Esophagus muscularis mucosa (tissue), 4 donors: ENCODE measurements around the gene ARF4. TPM values are rescaled to one million over a fixed set of nuclear protein-coding genes. Genes with fewer than 3 reads are reported as not detected.

Experiments
- DNase-seq: peaks from one replicate; pipeline ENCODE4 v3.0.0-alpha.2; 2017; ENCODE audit errors: extremely low spot score
- H3K27ac ChIP-seq, 4 donors: fragments of 200-600 bp; sonication (generic); replicated peaks in 1 of 4; 1 replicate in 3 of 4; 2 replicates in 1 of 4; pipeline ENCODE4 v1.5.1; 2016 to 2019; ENCODE audit warnings: mild to moderate bottlenecking in 1 of 4
- H3K27me3 ChIP-seq, 4 donors: fragments of 200-600 bp; sonication (generic); one replicate each; pipeline versions ENCODE4 v1.5.1 to v1.6.0; 2016 to 2019
- H3K36me3 ChIP-seq, 4 donors: fragments of 200-600 bp; sonication (generic); one replicate each; pipeline ENCODE4 v1.5.1; 2016 to 2019
- H3K4me1 ChIP-seq, 4 donors: fragments of 200-600 bp; sonication (generic); one replicate each; pipeline ENCODE4 v1.5.1; 2016 to 2019
- H3K4me3 ChIP-seq, 4 donors: fragments of 200-600 bp; sonication (generic); 1 replicate in 2 of 4; 2 replicates in 2 of 4; pipeline ENCODE4 v1.5.1; 2016 to 2019; ENCODE audit warnings: mild to moderate bottlenecking in 4 of 4, moderate library complexity in 1 of 4
- H3K9me3 ChIP-seq, 4 donors: fragments of 200-600 bp; sonication (generic); 1 replicate in 3 of 4; 2 replicates in 1 of 4; pipeline ENCODE4 v1.5.1; 2016 to 2019
- EP300 ChIP-seq: sonication (generic); formaldehyde crosslinking; IDR thresholded peaks from one replicate; pipeline ENCODE4 v1.6.1; 2017; ENCODE audit warnings: antibody characterized with exemption
- POLR2A ChIP-seq: fragments of 450-650 bp; IDR thresholded peaks from one replicate; pipeline ENCODE4 v1.6.1; 2017; ENCODE audit warnings: antibody characterized with exemption, moderate library complexity, mild to moderate bottlenecking, low read depth
- POLR2AphosphoS5 ChIP-seq, 2 donors: sonication (generic); formaldehyde crosslinking; IDR thresholded peaks; one replicate each; pipeline ENCODE4 v1.6.1; 2017; ENCODE audit warnings: antibody characterized with exemption in 2 of 2
- WGBS: methylation state at CpG from one replicate; pipeline ENCODE4 v1.1.5; 2018; 5-methylcytosine and 5-hydroxymethylcytosine counted together
- intact Hi-C: fragments of 100-400 bp; cut with DNase I; formaldehyde crosslinking; loops from one replicate; pipeline ENCODE4 v1.15.1; 2023
- total RNA-seq, 4 donors: library from RNA; depleted of rRNA; stranded (reverse); fragments of >200 nt; gene quantifications; one replicate each; pipeline versions ENCODE4 v1.1.0 to v1.2.1, GENCODE V29; 2016
- TF ChIP-seq, protein P1 (sequence below), 3 experiments: fragments of 200-600 bp in 2 of 3; fragments of 450-650 bp in 1 of 3; sonication (generic) in 2 of 3; IDR thresholded peaks; one replicate each; pipeline ENCODE4 v1.5.1; 2017 to 2019; ENCODE audit warnings: antibody characterized with exemption in 3 of 3, mild to moderate bottlenecking in 2 of 3, moderate library complexity in 1 of 3

The ARF4 gene
- total RNA-seq, 4 donors from 2014 or later = 75.1 to 104 (median 84.1) TPM

DNA sequence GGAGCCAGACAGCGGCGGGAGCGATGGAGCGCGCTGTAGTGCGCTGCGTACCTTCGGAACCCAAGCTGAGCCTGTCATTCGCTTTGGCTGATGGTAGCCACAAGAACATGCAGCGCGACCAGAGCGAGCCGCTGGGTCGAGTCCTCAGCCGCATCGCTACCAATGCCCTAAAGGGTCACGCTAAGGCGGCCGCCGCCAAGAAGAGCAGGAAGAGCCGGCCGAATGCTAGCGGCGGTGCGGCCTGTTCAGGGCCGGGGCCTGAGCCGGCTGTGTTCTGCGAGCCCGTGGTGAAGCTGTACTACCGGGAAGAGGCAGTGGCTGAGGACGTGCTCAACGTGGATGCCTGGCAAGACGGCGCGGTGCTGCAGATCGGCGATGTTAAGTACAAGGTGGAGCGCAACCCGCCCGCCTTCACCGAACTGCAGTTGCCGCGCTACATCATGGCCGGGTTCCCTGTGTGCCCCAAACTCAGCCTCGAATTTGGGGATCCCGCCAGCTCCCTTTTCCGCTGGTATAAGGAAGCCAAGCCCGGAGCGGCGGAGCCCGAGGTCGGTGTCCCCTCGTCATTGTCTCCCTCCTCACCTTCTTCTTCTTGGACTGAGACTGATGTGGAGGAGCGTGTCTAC is 40.6 kb downstream of the ARF4 start:
- Histone ChIP-seq H3K36me3 (peaks cover 0 to 26% (median 18%) of the 10 kb centered on the region in 4 donors), H3K4me1 (peaks cover 28 to 51% (median 43%) of the 10 kb centered on the region in 4 donors), H3K9me3 (no peaks in the 10 kb centered on the region), H3K27me3 (no peaks in the 10 kb centered on the region), H3K4me3 (peak overlapping the region; percentile 81 to 95 (median 87)), H3K27ac (peak overlapping the region; percentile 89 to 95 (median 94))
- no peak for DNase-seq
- 0% methylated on average over 23 of the region's 54 CpGs for WGBS
- intact Hi-C loops = no loop called here
- TF ChIP-seq POLR2AphosphoS5 (IDR thresholded peaks at IDR 0.05) = no peak
- TF ChIP-seq, protein P1, sequence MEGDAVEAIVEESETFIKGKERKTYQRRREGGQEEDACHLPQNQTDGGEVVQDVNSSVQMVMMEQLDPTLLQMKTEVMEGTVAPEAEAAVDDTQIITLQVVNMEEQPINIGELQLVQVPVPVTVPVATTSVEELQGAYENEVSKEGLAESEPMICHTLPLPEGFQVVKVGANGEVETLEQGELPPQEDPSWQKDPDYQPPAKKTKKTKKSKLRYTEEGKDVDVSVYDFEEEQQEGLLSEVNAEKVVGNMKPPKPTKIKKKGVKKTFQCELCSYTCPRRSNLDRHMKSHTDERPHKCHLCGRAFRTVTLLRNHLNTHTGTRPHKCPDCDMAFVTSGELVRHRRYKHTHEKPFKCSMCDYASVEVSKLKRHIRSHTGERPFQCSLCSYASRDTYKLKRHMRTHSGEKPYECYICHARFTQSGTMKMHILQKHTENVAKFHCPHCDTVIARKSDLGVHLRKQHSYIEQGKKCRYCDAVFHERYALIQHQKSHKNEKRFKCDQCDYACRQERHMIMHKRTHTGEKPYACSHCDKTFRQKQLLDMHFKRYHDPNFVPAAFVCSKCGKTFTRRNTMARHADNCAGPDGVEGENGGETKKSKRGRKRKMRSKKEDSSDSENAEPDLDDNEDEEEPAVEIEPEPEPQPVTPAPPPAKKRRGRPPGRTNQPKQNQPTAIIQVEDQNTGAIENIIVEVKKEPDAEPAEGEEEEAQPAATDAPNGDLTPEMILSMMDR (IDR thresholded peaks at IDR 0.05) = no peak
- no peak for TF ChIP-seq POLR2A
- no peak for TF ChIP-seq EP300

DNA sequence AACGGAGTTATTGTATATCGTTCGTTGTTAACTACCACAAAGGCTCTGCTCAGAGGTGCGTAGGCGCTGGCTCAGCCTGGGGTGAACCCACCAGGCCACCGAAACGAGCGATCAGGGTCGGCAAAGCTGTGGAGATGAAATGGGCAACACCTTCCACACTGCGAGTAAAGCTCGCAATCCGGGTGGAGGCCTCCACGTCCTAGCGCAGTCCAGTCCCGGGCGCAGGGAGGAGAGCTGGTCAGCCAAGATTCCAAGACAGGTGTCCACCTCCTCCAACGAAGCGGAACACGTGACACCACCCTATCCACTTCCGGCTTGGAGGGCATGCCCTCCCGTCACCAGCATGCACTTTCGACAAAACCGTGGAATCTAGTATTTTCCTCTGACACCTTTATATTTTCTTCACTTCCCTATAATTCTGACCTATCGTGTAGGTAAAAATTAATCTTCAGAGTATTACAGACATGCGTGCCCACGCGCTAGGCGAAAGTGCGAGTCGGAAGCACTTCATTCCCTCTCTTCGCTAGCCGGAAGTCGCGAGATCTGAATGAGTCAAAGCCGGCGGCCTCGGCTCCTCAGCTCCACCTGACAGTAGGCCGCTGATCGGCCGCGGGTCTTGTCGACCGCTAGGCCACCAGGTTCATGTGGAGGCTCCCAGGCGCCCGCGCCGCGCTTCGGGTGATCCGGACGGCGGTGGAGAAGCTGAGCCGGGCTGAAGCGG is 41.2 kb downstream of the ARF4 start, which contains the start of gene PDE12:
Gene PDE12, plus strand, starts transcription at position 537 of the 721 bp plus-strand sequence. Its CDS starts 106 bp downstream, at position 643.
- intact Hi-C loops = loop anchor here (2.0 kb wide), 1 partner anchor 41 kb away; the partner anchor contains the start of gene ARF4
- H3K9me3 ChIP-seq = no peaks in the 10 kb centered on the region
- H3K4me3 ChIP-seq = peak within 1 kb of the TSS; percentile 81 to 95 (median 87)
- peaks cover 28 to 51% (median 43%) of the 10 kb centered on the region in 4 donors for H3K4me1 ChIP-seq
- peak within 1 kb of the TSS; percentile 89 to 95 (median 94) for H3K27ac ChIP-seq
- peaks cover 0 to 19% (median 15%) of the 10 kb centered on the region in 4 donors for H3K36me3 ChIP-seq
- DNase-seq = peak; percentile 96
- WGBS = 1% methylated on average over 49 of the region's 54 CpGs
- H3K27me3 ChIP-seq = no peaks in the 10 kb centered on the region
- TF ChIP-seq, protein P1 (IDR thresholded peaks at IDR 0.05) = peak in 1 of 3 experiments; percentile 5
- TF ChIP-seq POLR2A (peak; percentile 79), EP300 (no peak), POLR2AphosphoS5 (IDR thresholded peaks at IDR 0.05) (peak; percentile 87 to 93)

DNA sequence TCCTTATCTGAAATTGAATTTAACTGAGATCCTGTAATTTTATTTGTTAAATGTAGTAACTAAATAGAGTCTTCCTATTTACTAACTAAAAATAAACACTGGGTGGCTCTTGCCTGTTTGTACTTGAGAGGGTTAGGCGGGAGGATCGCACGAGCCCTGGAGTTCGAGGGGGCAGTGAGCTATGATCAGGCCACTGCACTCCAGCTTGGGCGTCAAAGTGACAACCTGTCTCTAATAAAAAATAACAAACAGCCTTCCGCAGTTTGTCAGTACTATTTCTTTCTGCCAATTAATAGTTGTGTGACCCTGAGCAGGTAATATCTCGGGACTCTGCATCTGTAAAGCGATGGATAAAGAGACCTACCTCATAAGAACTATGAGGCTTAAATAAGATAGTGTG is 41.8 kb downstream of the ARF4 start:
- DNase-seq = no peak
- no peaks in the 10 kb centered on the region for H3K9me3 ChIP-seq
- H3K36me3 ChIP-seq = peaks cover 0 to 13% (median 9%) of the 10 kb centered on the region in 4 donors
- 59% methylated on average over 8 of the region's 8 CpGs for WGBS
- peak overlapping the region; percentile 89 to 95 (median 94) for H3K27ac ChIP-seq
- peak overlapping the region; percentile 81 to 95 (median 87) for H3K4me3 ChIP-seq
- H3K27me3 ChIP-seq = no peaks in the 10 kb centered on the region
- intact Hi-C loops = loop anchor here (2.0 kb wide), 1 partner anchor 41 kb away; the partner anchor contains the start of gene ARF4
- TF ChIP-seq EP300 = no peak
- TF ChIP-seq, protein P1 (IDR thresholded peaks at IDR 0.05) = no peak
- TF ChIP-seq POLR2A = no peak
- no peak for TF ChIP-seq POLR2AphosphoS5 (IDR thresholded peaks at IDR 0.05)
- peaks cover 28 to 48% (median 39%) of the 10 kb centered on the region in 4 donors for H3K4me1 ChIP-seq

DNA sequence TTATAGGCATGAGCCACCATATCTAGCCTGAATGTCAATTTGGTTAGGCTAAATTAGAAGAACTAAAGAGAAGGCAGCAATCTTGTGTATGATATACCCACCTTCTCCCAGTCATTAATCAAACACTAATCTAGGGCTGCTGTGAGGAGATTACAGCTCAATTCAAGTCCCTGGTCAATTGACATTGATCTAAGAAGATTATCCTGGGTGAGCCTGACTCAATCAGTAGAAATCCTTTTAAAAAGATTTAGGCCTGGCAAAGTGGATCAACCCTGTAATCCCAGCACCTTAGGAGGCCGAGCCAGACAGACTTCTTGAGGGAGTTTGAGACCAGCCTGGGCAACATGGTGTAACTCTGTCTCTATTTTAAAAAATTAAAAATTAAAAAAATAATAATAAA is 50.5 kb downstream of the ARF4 start:
- Histone ChIP-seq H3K27me3 (peaks cover 0 to 14% (median 2%) of the 10 kb centered on the region in 4 donors), H3K4me3 (no peak overlapping the region), H3K36me3 (no peaks in the 10 kb centered on the region), H3K27ac (no peak overlapping the region), H3K4me1 (peaks cover 10 to 15% (median 12%) of the 10 kb centered on the region in 4 donors), H3K9me3 (no peaks in the 10 kb centered on the region)
- no peak for TF ChIP-seq POLR2A
- TF ChIP-seq, protein P1 (IDR thresholded peaks at IDR 0.05) = no peak
- TF ChIP-seq EP300 = no peak
- no peak for TF ChIP-seq POLR2AphosphoS5 (IDR thresholded peaks at IDR 0.05)
- WGBS = 100% methylated on average over 1 of the region's 1 CpG
- DNase-seq = no peak
- intact Hi-C loops = no loop called here
